IPS DF 4.7 (cell line): ENCODE measurements around the gene HIPK2.

Experiments used
- DNase-seq: peaks from one replicate; pipeline ENCODE4 v3.0.0-alpha.2; 2013; ENCODE audit warnings: low spot score; ENCODE audit errors: extremely low read depth

HIPK2 gene

DNA sequence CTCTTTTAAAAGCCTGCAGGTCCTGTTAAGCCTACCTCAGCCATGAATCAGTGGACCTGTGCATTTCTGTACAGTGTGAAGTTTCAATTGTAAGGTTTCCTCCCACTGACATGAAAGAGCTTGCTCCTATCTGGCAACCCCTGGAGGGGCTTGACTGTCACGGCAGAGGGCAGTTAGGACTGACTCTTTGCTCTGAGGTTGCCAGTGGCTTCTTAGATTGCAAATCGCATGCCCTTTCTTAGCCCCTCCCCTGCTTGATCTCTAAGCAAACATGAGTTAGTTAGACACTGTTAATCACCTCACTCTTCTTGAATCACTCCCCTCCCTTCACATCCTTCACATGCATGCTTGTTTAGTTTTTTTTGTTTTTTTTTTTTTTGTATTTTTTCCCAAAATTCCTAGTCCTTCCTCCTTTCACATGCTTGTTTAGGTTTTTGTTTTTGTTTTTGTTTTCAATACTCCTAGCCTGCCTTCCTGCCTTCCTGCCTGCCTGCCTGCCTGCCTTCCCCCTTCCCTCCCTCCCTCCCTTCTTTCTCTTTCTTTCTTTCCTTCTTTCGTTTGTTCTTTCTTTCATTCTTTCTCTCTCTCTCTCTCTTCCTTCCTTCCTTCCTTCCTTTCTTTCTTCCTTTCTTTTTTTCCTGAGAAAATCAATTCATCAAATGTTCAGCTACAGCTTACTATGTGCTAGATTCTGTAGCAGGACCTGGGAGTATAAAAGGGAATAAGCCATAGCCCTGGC lies 6.0 kb upstream of the HIPK2 start:
- DNase-seq: no peak

DNA sequence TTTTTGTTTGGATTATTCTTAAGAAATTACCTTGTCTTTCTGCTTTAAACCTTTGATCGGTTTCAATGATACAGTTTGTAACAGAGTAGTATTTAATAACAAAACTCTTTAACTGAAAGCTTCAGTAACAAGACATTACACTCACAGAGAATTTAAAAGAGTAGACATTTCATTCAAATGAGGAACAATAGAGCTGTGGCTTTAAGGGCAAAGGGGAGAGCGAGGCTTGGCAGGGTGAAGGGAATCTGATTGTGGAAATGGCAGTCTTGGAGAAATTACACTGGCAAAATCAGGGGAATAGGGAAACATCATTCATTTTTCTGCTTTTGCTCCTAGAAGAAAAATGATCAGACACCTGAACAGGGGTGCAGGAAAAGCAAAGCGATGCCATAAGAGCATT lies 5.1 kb upstream of the HIPK2 start:
- no peak for DNase-seq

DNA sequence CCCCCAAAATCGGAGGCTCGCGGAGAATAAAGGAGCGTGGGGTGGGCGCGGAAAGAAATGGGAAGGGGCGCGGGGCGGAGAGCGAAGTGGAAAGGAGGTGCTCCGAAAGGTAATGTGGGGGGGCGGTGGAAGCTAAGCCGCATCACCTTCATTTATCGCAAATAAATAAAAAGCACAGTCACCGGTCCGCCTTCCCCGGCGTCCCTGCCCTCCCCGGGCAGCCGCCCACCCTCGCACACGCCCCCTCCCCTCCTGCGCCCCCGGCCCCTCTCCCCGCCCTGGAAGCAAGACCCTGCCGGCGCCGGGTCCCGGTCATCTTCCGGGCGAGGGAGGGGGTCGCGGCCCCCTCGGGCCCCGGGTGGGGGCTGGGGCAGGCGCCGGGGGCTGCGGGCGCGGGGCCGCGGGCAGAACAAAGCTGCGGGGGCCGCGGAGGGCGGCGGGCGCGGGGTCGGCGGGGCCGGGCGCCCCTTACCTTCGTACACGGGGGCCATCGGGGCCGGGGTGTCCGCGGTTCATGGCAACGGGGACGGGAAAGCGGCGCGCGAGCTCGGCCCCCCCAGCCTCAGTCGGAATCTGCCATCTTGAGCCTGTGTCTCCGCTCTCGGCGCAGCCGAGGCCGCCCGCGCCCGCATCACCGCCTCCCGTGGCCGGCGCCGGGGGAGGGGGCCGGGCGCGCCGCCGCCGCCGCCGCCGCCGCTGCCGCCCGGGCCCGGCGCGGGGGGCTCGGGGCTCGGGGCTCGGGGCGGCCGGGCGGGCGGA lies 486 bp downstream of the HIPK2 start:
- no peak for DNase-seq

DNA sequence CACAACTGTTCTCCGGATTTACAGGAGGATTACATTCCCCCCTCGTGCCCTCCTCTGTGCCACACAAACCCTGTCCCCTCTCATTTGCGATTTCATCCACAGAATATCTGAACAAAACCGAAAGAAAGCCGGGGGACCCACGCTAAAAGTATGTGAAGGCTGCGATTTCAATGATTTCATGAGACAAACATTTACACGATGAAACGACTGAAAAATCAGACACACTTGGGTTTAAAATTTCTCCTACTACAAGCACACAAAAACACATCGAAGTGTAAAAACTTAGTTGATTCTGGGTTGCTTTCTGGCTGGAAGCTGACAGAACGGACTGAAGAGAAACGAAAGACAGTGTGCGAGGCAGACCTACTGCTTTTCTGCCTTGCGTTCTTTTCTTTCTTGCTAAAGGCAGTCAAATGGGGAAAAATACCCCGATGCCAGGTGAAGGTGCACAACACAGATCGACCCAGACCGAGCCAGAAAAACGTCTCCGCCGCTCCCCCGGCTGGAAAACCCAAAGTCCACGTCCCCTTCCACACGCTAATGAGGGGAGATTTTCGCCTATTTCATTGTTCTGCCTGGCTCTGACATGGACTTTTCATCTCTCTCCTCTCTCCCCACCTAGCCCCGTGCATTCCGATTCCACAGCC lies 1.2 kb downstream of the HIPK2 start:
- no peak for DNase-seq

DNA sequence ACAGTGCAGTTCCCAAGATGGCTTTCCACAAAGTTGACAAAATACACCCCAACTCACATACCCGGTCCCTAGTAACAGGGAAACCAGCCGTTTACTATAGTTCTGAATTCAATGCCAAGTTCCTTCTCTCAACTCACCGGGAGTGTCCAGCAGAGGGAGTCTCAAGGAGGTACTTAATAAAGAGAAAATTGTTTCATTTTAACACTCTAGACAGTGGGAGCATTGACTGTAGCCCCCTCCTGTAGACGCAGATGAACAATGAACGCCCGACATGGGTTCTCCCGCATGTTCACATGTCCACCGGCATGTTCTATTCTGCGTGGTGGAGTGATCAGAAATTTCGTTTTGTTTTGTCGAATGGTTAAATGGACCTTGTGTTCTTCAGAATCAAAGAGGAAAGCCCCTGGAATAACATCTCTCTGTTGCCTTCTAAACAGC lies 1.9 kb downstream of the HIPK2 start:
- DNase-seq: no peak

DNA sequence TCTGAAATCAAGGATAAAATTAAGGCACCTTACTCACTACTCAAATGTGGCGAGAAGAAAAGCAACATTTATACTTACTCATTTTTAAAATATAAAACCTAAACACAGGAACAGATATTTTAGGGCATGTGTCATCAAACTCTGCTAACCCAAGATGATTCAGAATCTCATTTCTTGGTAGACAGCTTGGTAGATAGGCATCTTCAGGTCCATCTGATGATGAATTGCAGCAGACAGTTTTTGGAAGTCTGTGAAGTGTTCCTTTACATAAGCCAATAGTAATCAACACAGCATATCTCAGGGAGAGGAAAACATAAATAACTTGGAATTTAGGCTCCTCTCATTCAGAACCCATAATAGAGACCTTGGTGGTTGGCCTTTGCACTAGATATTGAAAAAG lies 3.4 kb downstream of the HIPK2 start:
- no peak for DNase-seq

DNA sequence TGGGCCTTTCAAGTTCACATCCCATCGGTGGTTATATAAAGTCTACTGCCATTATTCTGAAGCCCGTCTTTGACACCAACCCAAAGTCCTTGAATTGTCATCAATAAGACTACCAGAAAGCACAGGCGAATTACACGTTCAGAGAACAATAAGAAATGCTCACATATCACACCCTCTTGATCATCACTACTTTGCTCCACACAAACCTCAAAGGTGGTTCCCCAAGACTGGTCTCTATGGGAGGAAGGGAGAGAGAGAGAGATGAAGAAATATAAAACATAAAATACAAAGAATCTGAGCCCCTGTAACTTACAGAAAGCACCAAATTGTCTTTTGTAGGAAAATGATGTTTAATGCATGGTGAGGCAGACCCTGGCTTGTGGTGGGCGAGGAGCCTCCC lies 4.4 kb downstream of the HIPK2 start:
- no peak for DNase-seq

DNA sequence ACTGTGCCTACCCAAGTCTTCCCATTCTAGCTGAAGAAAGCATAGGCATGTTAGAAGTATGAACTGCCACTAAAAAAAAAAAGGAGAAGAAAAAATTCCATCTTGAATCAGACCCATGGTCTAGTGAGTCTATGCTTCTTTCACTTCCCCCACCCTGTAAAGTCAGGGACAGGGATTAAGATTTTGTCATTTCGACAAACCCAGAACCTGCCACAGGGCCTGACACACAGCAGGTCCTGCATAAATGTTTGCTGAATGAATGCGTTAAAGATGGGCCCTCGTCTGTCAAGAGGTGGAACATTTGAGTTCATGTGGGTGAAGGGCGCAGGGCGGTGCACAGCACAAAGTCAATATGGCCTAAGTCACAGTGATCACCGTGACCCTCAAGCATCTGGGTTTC lies 4.9 kb downstream of the HIPK2 start:
- no peak for DNase-seq

DNA sequence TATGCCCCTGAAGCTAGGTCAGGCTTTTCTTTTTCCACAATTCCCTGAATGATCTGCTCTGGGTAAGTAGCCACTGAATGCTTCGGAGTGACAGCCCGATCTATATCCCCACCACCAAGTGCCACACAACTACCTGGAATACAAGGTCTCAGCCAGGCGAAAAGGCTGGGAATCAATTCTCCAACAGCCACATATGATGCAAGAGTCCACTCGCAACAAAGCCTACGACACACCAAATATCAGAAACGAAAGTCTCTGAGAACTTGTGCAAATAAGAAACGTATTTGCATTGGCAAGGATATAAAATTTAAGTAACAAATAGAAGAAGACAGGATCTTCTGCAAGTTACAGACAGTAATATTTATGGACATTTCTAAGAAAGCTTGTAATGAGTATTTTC lies 5.7 kb downstream of the HIPK2 start:
- no peak for DNase-seq

DNA sequence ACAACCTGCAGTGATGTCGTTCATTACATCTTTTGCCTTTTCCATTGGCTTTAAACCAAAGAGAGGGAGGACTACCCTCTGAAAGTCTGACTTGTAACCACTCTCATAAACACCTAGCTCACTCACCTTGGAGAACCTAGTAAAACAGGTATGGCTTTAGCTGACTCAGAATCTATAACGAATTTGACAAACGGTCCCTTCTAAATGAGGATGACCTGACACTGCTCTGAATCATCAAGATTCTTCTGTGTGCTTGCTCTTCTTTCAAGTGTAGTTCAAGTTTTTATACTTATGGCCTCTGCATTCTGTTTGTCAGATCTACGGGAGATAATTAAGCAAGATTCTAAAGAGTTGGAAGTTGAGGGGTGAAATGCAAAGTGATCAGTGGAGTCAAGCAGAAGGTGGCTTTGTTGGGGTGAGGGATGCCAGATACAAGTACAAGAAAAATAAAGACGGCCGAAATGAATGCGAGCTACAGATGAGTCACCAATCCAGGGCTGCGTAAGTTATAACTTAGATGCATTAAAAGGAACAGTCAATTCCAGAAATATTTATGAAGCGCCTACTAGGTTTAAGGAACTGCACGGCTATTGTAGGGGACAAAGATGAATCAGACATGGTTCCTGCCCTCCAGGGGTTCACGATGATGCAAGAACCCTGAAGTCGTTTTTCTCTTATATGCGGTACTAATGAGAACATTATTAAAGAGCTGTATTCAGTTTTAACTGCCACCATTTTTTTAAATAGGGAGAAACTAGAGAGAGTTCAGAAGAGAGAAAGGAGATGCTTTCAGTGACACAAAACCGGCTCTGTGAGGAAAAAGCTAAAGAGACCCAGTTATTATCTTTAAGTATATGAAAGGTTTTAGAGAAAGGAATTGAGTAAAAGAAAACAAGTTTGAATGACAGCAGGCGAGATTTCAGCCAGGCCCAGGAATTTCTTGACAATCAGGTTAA lies 6.5 kb downstream of the HIPK2 start:
- DNase-seq: no peak

DNA sequence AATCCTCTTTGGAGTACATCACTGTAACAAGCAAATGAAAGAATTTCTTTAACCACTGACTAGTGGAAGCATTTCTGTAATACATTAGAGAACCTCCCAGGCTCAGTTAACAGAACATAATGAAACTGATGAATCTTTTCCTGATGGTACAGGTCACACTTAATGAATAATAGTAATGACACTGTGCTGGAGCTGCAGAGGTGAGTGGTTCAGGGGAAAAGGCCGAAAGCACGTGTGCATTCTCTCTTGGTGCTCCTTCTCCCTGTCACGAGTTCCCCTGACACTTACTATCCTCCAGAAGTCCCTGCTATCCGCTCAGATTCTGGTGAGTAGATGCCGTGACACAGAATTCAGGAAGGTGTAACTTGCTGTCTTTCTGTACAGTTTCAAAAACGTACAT lies 8.0 kb downstream of the HIPK2 start:
- no peak for DNase-seq

DNA sequence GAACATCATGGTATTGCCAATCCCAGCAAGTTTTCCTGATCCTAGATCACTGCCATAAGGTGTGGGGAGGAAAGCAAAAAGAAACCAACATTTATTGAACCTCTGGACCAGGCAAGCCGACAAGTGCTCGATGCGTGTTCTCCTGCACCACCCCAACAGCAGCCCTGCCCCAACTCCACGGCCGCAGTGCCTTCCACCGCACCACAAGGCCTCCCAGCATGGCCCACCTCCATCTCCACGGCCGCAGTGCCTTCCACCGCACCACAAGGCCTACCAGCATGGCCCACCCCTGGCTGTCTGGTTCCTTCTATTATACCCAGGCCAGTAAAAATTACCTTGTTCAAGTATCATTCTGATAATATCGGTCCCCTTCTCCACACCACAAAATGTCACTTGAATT lies 8.7 kb downstream of the HIPK2 start:
- DNase-seq: no peak

DNA sequence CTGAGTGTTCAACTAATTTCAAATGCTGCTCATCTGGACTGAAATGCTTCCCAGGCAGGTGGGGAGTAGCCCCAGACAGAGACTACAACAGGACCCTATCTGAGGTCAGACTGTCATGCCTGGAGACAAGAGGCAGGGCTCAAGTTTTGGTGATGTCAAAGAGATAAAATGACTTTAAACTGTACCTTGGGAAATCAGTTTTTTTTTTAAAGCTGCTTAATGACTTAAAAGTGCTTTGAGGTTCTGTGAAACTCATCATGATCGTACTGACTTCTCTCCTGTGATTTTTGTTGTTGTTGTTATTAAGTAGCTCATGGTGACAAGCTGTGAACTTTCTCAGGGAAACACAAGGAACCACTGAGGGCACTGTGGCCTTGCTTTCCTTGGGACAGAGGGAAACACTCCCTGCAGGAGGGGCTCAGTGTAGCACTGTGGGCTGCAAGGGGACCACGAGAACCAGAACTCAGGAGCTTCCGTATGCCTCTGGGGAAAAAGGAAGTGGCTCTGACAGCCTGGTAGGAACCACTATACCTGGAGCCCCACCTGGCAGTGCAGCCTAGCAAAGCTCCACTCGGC lies 9.5 kb downstream of the HIPK2 start:
- no peak for DNase-seq

DNA sequence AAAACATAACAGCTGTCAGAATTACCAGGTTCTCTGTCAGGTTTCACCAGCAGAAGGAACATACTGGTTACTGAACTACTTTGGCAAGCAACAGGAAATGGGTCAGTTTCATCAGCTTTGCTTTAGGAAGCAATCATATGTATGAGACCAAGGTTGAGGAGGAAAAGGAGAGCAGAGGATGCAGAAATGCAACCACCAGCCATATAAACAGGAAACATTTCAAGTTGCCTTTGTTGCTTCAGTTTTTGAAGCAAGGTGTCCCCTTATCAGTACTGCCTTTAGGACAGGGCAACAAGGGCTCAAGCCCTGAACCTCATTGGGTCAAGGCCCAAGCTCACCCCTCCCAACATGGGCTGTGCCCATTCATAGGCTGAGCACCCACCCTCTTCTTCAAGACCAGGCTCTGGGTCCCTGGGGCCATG lies 10.2 kb downstream of the HIPK2 start:
- no peak for DNase-seq

DNA sequence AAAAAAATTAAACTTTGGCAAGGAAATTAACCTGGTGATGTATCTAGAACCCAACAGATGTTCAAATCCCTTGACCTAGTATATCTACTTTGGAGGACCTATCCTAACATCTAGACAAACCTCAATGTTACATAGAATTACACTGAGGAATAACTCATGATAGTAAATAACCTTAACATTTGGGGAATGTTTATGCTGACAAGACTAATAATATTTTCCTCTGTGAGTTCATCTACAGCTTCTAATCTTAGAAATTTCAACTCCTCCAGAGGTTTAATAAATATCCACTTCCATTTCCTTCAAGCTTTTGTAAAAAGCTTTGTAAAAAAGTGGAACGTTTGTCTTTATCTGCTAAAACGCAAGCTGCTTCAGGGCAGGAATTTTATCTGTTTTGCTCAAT lies 12.7 kb downstream of the HIPK2 start:
- no peak for DNase-seq

DNA sequence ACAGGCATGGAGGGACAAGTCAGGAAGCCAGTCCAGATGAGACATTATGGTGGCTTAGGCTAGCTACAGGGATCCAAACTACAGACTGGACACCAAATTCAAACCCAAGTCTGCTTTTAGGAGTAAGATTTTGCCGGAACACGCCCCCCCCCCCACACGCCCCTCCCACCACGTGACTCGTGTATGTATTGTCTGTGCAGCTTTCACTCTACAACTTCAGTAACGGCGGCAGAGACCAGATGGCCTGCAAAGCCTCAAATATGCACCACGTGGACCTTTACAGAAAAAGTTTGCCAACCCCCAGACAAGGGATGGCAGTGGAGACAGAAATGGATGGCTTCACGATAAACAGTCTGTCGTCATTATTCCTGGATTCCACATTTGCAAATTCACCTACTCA lies 14.5 kb downstream of the HIPK2 start:
- no peak for DNase-seq

DNA sequence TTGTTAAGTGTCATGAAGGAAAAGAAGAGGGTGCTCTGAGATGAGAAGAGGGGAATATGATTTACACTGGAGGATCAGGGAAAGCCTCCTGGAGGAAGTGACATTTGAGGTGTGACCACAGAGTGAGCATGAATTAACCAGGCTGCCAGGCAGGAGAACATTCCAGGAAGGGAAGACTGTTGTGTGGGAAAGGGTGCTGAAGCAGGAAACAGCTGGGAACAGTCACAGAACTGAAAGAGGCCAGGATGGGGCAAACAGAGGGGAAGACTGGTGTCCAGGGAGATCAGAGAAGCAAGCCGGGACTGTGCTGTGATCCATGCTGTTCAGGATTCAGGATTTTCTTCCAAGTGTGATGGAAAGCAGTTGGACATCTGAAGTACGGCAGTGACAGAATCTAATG lies 14.9 kb downstream of the HIPK2 start:
- DNase-seq: no peak

DNA sequence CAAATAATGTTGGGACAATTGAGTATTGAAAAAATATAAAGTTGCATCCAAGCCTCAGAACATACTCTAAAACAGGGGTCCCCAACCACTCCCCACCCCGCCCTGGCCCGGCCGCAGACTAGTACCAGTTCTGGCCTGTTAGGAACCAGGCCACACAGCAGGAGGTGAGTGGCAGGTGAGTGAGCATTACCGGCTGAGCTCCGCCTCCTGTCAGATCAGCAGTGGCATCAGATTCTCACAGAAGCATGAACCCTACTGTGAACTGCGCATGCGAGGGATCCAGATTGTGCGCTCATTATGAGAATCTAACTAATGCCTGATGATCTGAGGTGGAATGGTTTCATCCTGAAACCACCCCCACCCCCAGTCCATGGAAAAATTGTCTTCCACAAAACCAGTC lies 19.4 kb downstream of the HIPK2 start:
- no peak for DNase-seq

DNA sequence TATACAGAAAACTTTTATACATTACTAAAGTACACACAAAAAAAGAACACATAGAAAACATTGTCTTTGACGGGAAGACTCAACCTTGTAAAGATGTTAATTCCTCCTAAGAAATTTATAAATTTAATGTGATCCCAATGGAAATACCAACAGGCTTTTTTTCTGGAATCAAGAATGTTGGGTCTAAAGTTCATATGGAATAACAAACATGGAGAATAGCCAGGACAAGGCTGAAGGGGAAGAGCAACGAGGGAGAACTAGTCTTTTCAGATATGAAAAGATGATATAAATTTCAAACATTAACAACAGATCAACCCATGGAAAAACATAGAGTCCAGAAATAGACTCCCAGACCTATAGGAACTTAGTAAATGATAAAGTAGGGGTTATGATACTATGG lies 19.8 kb downstream of the HIPK2 start:
- DNase-seq: no peak

DNA sequence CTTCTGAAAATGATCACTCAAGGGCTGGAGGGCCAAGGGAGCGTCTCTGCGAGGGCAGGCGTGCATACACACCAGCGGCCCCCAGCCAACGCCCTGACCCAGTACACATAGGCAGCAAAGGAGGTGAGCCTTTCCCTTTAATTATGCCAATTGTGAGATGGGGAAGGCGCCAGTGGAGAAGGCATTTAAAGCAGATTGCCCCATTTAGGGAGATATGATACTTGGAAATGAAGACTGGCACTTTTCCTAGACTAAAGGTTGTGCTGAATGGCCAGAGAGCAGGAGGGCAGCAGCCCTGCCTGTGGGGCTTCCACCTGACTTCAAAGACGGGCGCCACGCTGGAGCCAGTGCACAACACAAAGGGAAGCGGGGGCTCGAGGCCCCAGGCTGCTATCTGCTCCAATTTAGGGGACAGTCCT lies 24.1 kb downstream of the HIPK2 start:
- DNase-seq: no peak

DNA sequence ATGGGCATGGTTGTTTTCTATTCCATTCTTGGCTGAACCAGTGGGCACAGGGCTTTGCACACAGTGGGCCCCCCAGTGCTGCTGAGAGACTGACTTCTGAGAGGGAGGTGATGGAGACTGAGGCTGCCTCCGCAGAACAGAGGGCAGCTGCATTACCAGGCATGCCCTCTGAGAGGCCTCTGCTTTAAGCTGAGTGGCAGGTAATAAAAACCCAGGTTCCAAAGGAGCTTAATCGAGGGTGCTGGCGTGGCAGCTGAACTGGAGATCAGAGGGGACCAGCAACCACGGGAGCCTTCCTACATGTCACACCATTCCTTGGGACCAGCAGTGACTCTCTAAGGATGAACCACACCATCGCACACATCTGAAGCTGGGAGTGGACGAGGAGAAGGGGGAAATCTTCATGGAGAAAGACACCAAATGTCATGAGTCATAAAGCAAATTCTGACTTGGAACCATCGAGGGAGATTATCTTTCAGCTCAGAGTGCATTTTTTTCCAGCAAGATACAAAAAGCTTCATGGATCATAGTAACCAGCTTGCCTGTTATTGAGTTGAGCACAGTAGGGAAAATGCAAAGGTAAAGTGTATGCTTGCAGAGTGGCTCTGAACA lies 24.6 kb downstream of the HIPK2 start:
- no peak for DNase-seq
